HepG2 (cell line): ENCODE results near the gene TRAPPC4. TPM values are rescaled to one million over a fixed set of nuclear protein-coding genes. Genes with fewer than 3 reads are reported as not detected.
A peak's percentile ranks its signal among the peaks of the same experiment; 100 is the strongest.

ENCODE experiments used
- ATAC-seq: fragments of 200-7000 bp; cut with Tn5 transposase; 3 replicates; pipeline ENCODE4 v1.9.1; 2020; ENCODE audit warnings: mild to moderate bottlenecking, moderate library complexity
- BruUV-seq: library from RNA; stranded (reverse); fragments of 400-500 nt; replicated peaks from 2 replicates; lab custom pipeline; 2021; lab: Mats Ljungman, UMichigan
- CTCF ChIA-PET: fragments of 300-600 bp; formaldehyde crosslinking; extraction: SDS; loops from one replicate; lab custom pipeline; 2021; ENCODE audit warnings: low total read pairs, inconsistent platforms, low intra/inter-chr PET ratio; lab: Yijun Ruan, JAX
- POLR2A ChIA-PET: fragments of 350-600 bp; sonication (Branson Sonifier 250); formaldehyde crosslinking; loops from one replicate; lab custom pipeline; 2020; ENCODE audit warnings: antibody characterized with exemption, inconsistent platforms; lab: Yijun Ruan, JAX
- DNase-seq: peaks from one replicate; pipeline ENCODE4 v3.0.0-alpha.2; 2015; ENCODE audit warnings: low spot score
- FAIRE-seq: peaks from 3 replicates; lab custom pipeline; 2011; peaks lifted over from hg19 to GRCh38; lab: Jason Lieb, UNC
- H2AFZ ChIP-seq: one replicate; pipeline ENCODE4 v1.6.1; 2011; ENCODE audit warnings: low read length, inconsistent platforms
- H3K27ac ChIP-seq: fragments of 300-600 bp; 3 replicates; pipeline ENCODE4 v1.8.0; 2011; ENCODE audit warnings: mixed run types, mild to moderate bottlenecking, mixed read lengths, low read length, inconsistent platforms; ENCODE audit not compliant: insufficient read depth; ENCODE audit errors: extremely low read length
- H3K27me3 ChIP-seq, 2 experiments: fragments of 200-600 bp in 1 of 2; 2 replicates in 1 of 2; 3 replicates in 1 of 2; pipeline versions ENCODE4 v1.6.0 to v1.8.0; 2011; ENCODE audit warnings: low read length in 2 of 2, mild to moderate bottlenecking in 2 of 2, moderate library complexity in 2 of 2, inconsistent platforms in 1 of 2; ENCODE audit not compliant: insufficient read depth in 2 of 2, control insufficient read depth in 1 of 2
- H3K36me3 ChIP-seq, 2 experiments: fragments of 200-600 bp in 1 of 2; replicated peaks in 1 of 2; 2 replicates in 1 of 2; 3 replicates in 1 of 2; pipeline versions ENCODE4 v1.5.1 to v1.8.0; 2011; ENCODE audit warnings: low read length in 2 of 2, inconsistent platforms in 1 of 2; ENCODE audit not compliant: insufficient read depth in 2 of 2, control insufficient read depth in 1 of 2
- H3K4me1 ChIP-seq: 2 replicates; pipeline ENCODE4 v1.5.1; 2012; ENCODE audit warnings: low read length, inconsistent platforms; ENCODE audit not compliant: insufficient read depth
- H3K4me2 ChIP-seq: 2 replicates; pipeline ENCODE4 v1.6.0; 2011; ENCODE audit warnings: low read depth, low read length, inconsistent platforms
- H3K4me3 ChIP-seq, 3 experiments: fragments of 200-600 bp in 1 of 3; sonication (generic), shearing (Covaris generic) in 1 of 3; replicated peaks in 1 of 3; 2 replicates each; pipeline ENCODE4 v1.5.1; 2011 to 2016; ENCODE audit warnings: low read length in 3 of 3, inconsistent platforms in 2 of 3, low read depth in 2 of 3, mild to moderate bottlenecking in 2 of 3, control low read depth in 1 of 3, mixed read lengths in 1 of 3; ENCODE audit not compliant: insufficient read depth in 1 of 3
- H3K79me2 ChIP-seq: one replicate; pipeline ENCODE4 v1.6.1; 2011; ENCODE audit warnings: low read length, inconsistent platforms; ENCODE audit not compliant: insufficient read depth
- H3K9ac ChIP-seq: 2 replicates; pipeline ENCODE4 v1.6.0; 2011; ENCODE audit warnings: mild to moderate bottlenecking, low read depth, low read length, inconsistent platforms; ENCODE audit not compliant: insufficient read depth
- H3K9me3 ChIP-seq: 2 replicates; pipeline ENCODE4 v1.5.1; 2012; ENCODE audit warnings: mild to moderate bottlenecking, low read length
- H4K20me1 ChIP-seq: 2 replicates; pipeline ENCODE4 v1.6.0; 2011; ENCODE audit warnings: inconsistent platforms, mild to moderate bottlenecking, low read length, moderate library complexity; ENCODE audit not compliant: insufficient read depth
- BCL6 ChIP-seq: IDR thresholded peaks from 2 replicates; pipeline ENCODE4 v1.6.1; 2016; ENCODE audit warnings: missing genetic modification reagents, missing compliant biosample characterization
- IRF9 ChIP-seq: sonication (generic); formaldehyde crosslinking; IDR thresholded peaks from 2 replicates; pipeline ENCODE4 v1.8.0; 2022; ENCODE audit warnings: missing genetic modification reagents, mild to moderate bottlenecking, borderline replicate concordance
- KMT2A ChIP-seq: sonication (generic); formaldehyde crosslinking; IDR thresholded peaks from 2 replicates; pipeline ENCODE4 v1.4.0; 2020; ENCODE audit warnings: missing genetic modification reagents
- MEF2D ChIP-seq: sonication (generic); formaldehyde crosslinking; IDR thresholded peaks from 2 replicates; pipeline ENCODE4 v1.5.1; 2020; ENCODE audit warnings: mild to moderate bottlenecking, missing genetic modification reagents
- MZF1 ChIP-seq: sonication (generic); formaldehyde crosslinking; IDR thresholded peaks from 2 replicates; pipeline ENCODE4 v1.8.1; 2023; ENCODE audit warnings: mild to moderate bottlenecking, missing genetic modification reagents, borderline replicate concordance
- RFX5 ChIP-seq: IDR thresholded peaks from 2 replicates; pipeline ENCODE4 v1.6.1; 2011; ENCODE audit warnings: low read depth, low read length, improper control_type of control experiment
- TCF7L2 ChIP-seq: IDR thresholded peaks from 2 replicates; pipeline ENCODE4 v1.6.1; 2011; ENCODE audit warnings: mild to moderate bottlenecking, low read depth, low read length, moderate library complexity
- ZNF275 ChIP-seq: sonication (generic); formaldehyde crosslinking; IDR thresholded peaks from 2 replicates; pipeline ENCODE4 v1.8.0; 2022; ENCODE audit warnings: missing genetic modification reagents, mild to moderate bottlenecking, inconsistent platforms, borderline replicate concordance
- ZNF44 ChIP-seq: sonication (generic); formaldehyde crosslinking; IDR thresholded peaks from 2 replicates; pipeline ENCODE4 v1.5.1; 2020; ENCODE audit warnings: mild to moderate bottlenecking, missing genetic modification reagents
- ZNF609 ChIP-seq: sonication (generic); formaldehyde crosslinking; IDR thresholded peaks from 2 replicates; pipeline ENCODE4 v1.4.0; 2020; ENCODE audit warnings: mild to moderate bottlenecking, missing genetic modification reagents, borderline replicate concordance
- ZNF850 ChIP-seq: sonication (generic); formaldehyde crosslinking; conservative IDR thresholded peaks from 2 replicates; pipeline ENCODE4 v1.9.0; 2021; ENCODE audit warnings: mild to moderate bottlenecking, missing genetic modification reagents
- WGBS: methylation state at CpG from one replicate; pipeline ENCODE4 v1.1.6; 2017; ENCODE audit warnings: low lambda C conversion rate; 5-methylcytosine and 5-hydroxymethylcytosine counted together
- in situ Hi-C: cut with HindIII; loops from 2 replicates; pipeline ENCODE4 v1.10.0; 2017; ENCODE audit warnings: low pct_unique_long_range_greater_than_20kb; ENCODE audit not compliant: extremely low pct_ligation_motif_present
- intact Hi-C: fragments of 100-400 bp; cut with micrococcal nuclease; formaldehyde crosslinking; loops from one replicate; pipeline ENCODE4 v1.10.0; 2022; ENCODE audit not compliant: unreplicated experiment
- polyA plus RNA-seq, 8 experiments: library from polyadenylated mRNA; depleted of rRNA in 3 of 8; stranded (reverse) in 7 of 8; unstranded in 1 of 8; fragments of >200 nt; fragmentation: Illumina TruSeq in 4 of 8; extraction: Trizol in 4 of 8; gene quantifications; 2 replicates each; pipeline versions ENCODE4 v1.2.1 to v1.2.3, GENCODE V29; 2011 to 2016; ENCODE audit warnings: low read depth in 4 of 8, missing spikeins in 1 of 8, mixed read lengths in 1 of 8; ENCODE audit not compliant: insufficient read depth in 1 of 8
- total RNA-seq, 5 experiments: library from RNA; depleted of rRNA; stranded (reverse); fragments of >200 nt; fragmentation: Illumina TruSeq; extraction: Trizol; gene quantifications; 2 replicates each; pipeline ENCODE4 v1.2.3, GENCODE V29; 2016; ENCODE audit warnings: low read depth in 1 of 5
- TF ChIP-seq, protein P1 (sequence below): sonication (generic); formaldehyde crosslinking; IDR thresholded peaks from 2 replicates; pipeline ENCODE4 v1.4.0; 2020; ENCODE audit warnings: mild to moderate bottlenecking, low read depth, missing genetic modification reagents
- TF ChIP-seq, protein P2 (sequence below): sonication (generic); formaldehyde crosslinking; IDR thresholded peaks from 2 replicates; pipeline ENCODE4 v1.5.0; 2020; ENCODE audit warnings: missing genetic modification reagents

TRAPPC4 gene
- total and polyA plus RNA-seq, 2 of the 13 experiments (the other 11 are each of a cell fraction or from before 2014, with no cell fraction given), result 97.4 to 140 TPM

- Histone ChIP-seq H3K9me3 (no peaks in the 10 kb centered on the region), H3K4me2 (peak within 1 kb of the TSS; percentile 92), H3K4me3 (peak within 1 kb of the TSS; percentile 79 to 91 (median 90)), H3K4me1 (peaks cover 42% of the 10 kb centered on the region), H3K27ac (peak within 1 kb of the TSS; percentile 56), H3K27me3 (no peaks in the 10 kb centered on the region; a peak in 1 of 5 replicates), H4K20me1 (no peaks in the 10 kb centered on the region), H3K9ac (peak within 1 kb of the TSS; percentile 74), H3K36me3 (peaks cover 5 to 13% of the 10 kb centered on the region in 2 experiments; a peak in 1 of 5 replicates), H3K79me2 (peaks cover 35% of the 10 kb centered on the region), H2AFZ (peak within 1 kb of the TSS; percentile 55)
- ATAC-seq (peak; percentile 95), FAIRE-seq (peak; percentile 71), DNase-seq (peak; percentile 91)
- ChIA-PET POLR2A (interaction anchor here (0.6 to 2.8 kb wide), 19 partner anchors 10 to 376 kb away, joined by 3 to 66 read pairs (median 5); partner anchors contain the start of genes BCL9L, DDX6, DPAGT1 and RPS25), CTCF (interaction anchor here (1.4 kb wide), 1 partner anchor 33 kb away, joined by 4 read pairs; the partner anchor contains the start of gene SLC37A4)
- in situ Hi-C loops, result no loop called here
- intact Hi-C loops, result loop anchor here (2.0 kb wide), 1 partner anchor 33 kb away; the partner anchor contains the start of gene SLC37A4
- WGBS, result 3% methylated on average over 8 of the region's 54 CpGs
- BruUV-seq, result no TSS peak
- TF ChIP-seq RFX5 (no peak), ZNF609 (CRISPR knock-in tag) (no peak), MEF2D (peak; percentile 77), TCF7L2 (no peak), MZF1 (CRISPR knock-in tag) (0 out of 2 replicates have a peak, but pooled peaks have one; percentile 45), ZNF275 (CRISPR knock-in tag) (0 out of 2 replicates have a peak, but pooled peaks have one; percentile 28), ZNF44 (0 out of 2 replicates have a peak, but pooled peaks have one; percentile 61), ZNF850 (0 out of 2 replicates have a peak, but pooled peaks have one; percentile 45), BCL6 (CRISPR knock-in tag) (0 out of 2 replicates have a peak, but pooled peaks have one; percentile 10), KMT2A (CRISPR knock-in tag) (peak; percentile 92), IRF9 (peak; percentile 64; the same call in 1 of the 2 replicates)
- TF ChIP-seq, protein P1, sequence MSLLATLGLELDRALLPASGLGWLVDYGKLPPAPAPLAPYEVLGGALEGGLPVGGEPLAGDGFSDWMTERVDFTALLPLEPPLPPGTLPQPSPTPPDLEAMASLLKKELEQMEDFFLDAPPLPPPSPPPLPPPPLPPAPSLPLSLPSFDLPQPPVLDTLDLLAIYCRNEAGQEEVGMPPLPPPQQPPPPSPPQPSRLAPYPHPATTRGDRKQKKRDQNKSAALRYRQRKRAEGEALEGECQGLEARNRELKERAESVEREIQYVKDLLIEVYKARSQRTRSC, result no peak
- TF ChIP-seq, protein P2, sequence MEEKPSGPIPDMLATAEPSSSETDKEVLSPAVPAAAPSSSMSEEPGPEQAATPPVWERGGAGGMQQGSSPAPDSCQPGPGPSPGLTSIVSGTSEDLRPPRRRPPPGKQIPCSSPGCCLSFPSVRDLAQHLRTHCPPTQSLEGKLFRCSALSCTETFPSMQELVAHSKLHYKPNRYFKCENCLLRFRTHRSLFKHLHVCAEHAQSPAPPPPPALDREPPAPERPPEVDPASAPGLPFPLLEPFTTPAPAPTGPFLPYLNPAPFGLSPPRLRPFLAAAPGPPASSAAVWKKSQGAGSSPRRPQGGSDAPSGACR (CRISPR knock-in tag), result 0 out of 2 replicates have a peak, but pooled peaks have one; percentile 42
Measured at GRCh38 chr11:118997627-118998387, 20.8 kb upstream of the TRAPPC4 start, which contains the start of gene CENATAC. TSS of gene CENATAC (plus strand) at chr11:118998138. CDS start at chr11:118998198, 60 bp downstream.
